ENCODE measurements around the gene CDH10.

Gene CDH10

GRCh38 chr5:24644761-24645160 is at the start of gene CDH10:
Gene CDH10, minus strand, starts transcription at chr5:24644978. Its CDS starts 51,488 bp downstream, at chr5:24593490.
- no peak within 1 kb of the TSS for H3K27ac ChIP-seq (ENCODE audit: low read depth, low read length)
- no peaks in the 10 kb centered on the region for H3K4me1 ChIP-seq (ENCODE audit: control insufficient read depth in 1 of 2, insufficient read depth in 2 of 2, low read length in 2 of 2)
- H3K9ac ChIP-seq (ENCODE audit: low read depth in 1 of 2, low read length in 2 of 2): no peak within 1 kb of the TSS
- no peak within 1 kb of the TSS for H3K4me3 ChIP-seq (ENCODE audit: low read depth in 1 of 2, low read length in 2 of 2)
- peaks cover 0 to 3% of the 10 kb centered on the region in 2 donors for H3K27me3 ChIP-seq (ENCODE audit: control insufficient read depth in 1 of 2, insufficient read depth in 2 of 2, low read length in 2 of 2)
- no peaks in the 10 kb centered on the region for H3K36me3 ChIP-seq (ENCODE audit: control insufficient read depth in 1 of 2, insufficient read depth in 2 of 2, low read length in 2 of 2)
- H3K9me3 ChIP-seq (ENCODE audit: control insufficient read depth in 1 of 2, low read length in 2 of 2): no peaks in the 10 kb centered on the region

- H3K27ac ChIP-seq (ENCODE audit: low read depth, low read length): no peak overlapping the region
- no peak overlapping the region for H3K9ac ChIP-seq (ENCODE audit: low read depth in 1 of 2, low read length in 2 of 2)
- peaks cover 4 to 5% of the 10 kb centered on the region in 2 donors for H3K9me3 ChIP-seq (ENCODE audit: control insufficient read depth in 1 of 2, low read length in 2 of 2)
- no peaks in the 10 kb centered on the region for H3K27me3 ChIP-seq (ENCODE audit: control insufficient read depth in 1 of 2, insufficient read depth in 2 of 2, low read length in 2 of 2)
- H3K4me3 ChIP-seq (ENCODE audit: low read depth in 1 of 2, low read length in 2 of 2): no peak overlapping the region
- no peaks in the 10 kb centered on the region for H3K4me1 ChIP-seq (ENCODE audit: control insufficient read depth in 1 of 2, insufficient read depth in 2 of 2, low read length in 2 of 2)
- no peaks in the 10 kb centered on the region for H3K36me3 ChIP-seq (ENCODE audit: control insufficient read depth in 1 of 2, insufficient read depth in 2 of 2, low read length in 2 of 2)
These were observed 48.8 kb upstream of the CDH10 start for GRCh38 chr5:24693609-24694008.

- Histone ChIP-seq H3K9ac (ENCODE audit: low read depth in 1 of 2, low read length in 2 of 2) (no peak overlapping the region), H3K4me1 (ENCODE audit: control insufficient read depth in 1 of 2, insufficient read depth in 2 of 2, low read length in 2 of 2) (no peaks in the 10 kb centered on the region), H3K27me3 (ENCODE audit: control insufficient read depth in 1 of 2, insufficient read depth in 2 of 2, low read length in 2 of 2) (no peaks in the 10 kb centered on the region), H3K36me3 (ENCODE audit: control insufficient read depth in 1 of 2, insufficient read depth in 2 of 2, low read length in 2 of 2) (no peaks in the 10 kb centered on the region), H3K4me3 (ENCODE audit: low read depth in 1 of 2, low read length in 2 of 2) (no peak overlapping the region), H3K27ac (ENCODE audit: low read depth, low read length) (no peak overlapping the region), H3K9me3 (ENCODE audit: control insufficient read depth in 1 of 2, low read length in 2 of 2) (peaks cover 4 to 18% of the 10 kb centered on the region in 2 donors)
These were observed 46.3 kb upstream of the CDH10 start for GRCh38 chr5:24691074-24691473.

GRCh38 chr5:24681106-24681505 is 36.3 kb upstream of the CDH10 start:
- Histone ChIP-seq H3K9ac (ENCODE audit: low read depth in 1 of 2, low read length in 2 of 2) (no peak overlapping the region), H3K36me3 (ENCODE audit: control insufficient read depth in 1 of 2, insufficient read depth in 2 of 2, low read length in 2 of 2) (no peaks in the 10 kb centered on the region)

GRCh38 chr5:24668050-24668449 is 23.3 kb upstream of the CDH10 start:
- Histone ChIP-seq H3K27ac (ENCODE audit: low read depth, low read length) (no peak overlapping the region), H3K9me3 (ENCODE audit: control insufficient read depth in 1 of 2, low read length in 2 of 2) (peaks cover 0 to 10% of the 10 kb centered on the region in 2 donors), H3K27me3 (ENCODE audit: control insufficient read depth in 1 of 2, insufficient read depth in 2 of 2, low read length in 2 of 2) (no peaks in the 10 kb centered on the region), H3K36me3 (ENCODE audit: control insufficient read depth in 1 of 2, insufficient read depth in 2 of 2, low read length in 2 of 2) (no peaks in the 10 kb centered on the region), H3K9ac (ENCODE audit: low read depth in 1 of 2, low read length in 2 of 2) (no peak overlapping the region), H3K4me3 (ENCODE audit: low read depth in 1 of 2, low read length in 2 of 2) (no peak overlapping the region), H3K4me1 (ENCODE audit: control insufficient read depth in 1 of 2, insufficient read depth in 2 of 2, low read length in 2 of 2) (no peaks in the 10 kb centered on the region)

More at GRCh38 chr5:24681106-24681505, 36.3 kb upstream of the CDH10 start:
- Histone ChIP-seq H3K27ac (ENCODE audit: low read depth, low read length) (no peak overlapping the region), H3K9me3 (ENCODE audit: control insufficient read depth in 1 of 2, low read length in 2 of 2) (peaks cover 16 to 18% of the 10 kb centered on the region in 2 donors), H3K27me3 (ENCODE audit: control insufficient read depth in 1 of 2, insufficient read depth in 2 of 2, low read length in 2 of 2) (no peaks in the 10 kb centered on the region), H3K4me1 (ENCODE audit: control insufficient read depth in 1 of 2, insufficient read depth in 2 of 2, low read length in 2 of 2) (no peaks in the 10 kb centered on the region), H3K4me3 (ENCODE audit: low read depth in 1 of 2, low read length in 2 of 2) (no peak overlapping the region)

GRCh38 chr5:24649531-24649930 is 4.8 kb upstream of the CDH10 start:
- H3K36me3 ChIP-seq (ENCODE audit: control insufficient read depth in 1 of 2, insufficient read depth in 2 of 2, low read length in 2 of 2): no peaks in the 10 kb centered on the region
- no peaks in the 10 kb centered on the region for H3K9me3 ChIP-seq (ENCODE audit: control insufficient read depth in 1 of 2, low read length in 2 of 2)
- H3K9ac ChIP-seq (ENCODE audit: low read depth in 1 of 2, low read length in 2 of 2): no peak overlapping the region
- no peaks in the 10 kb centered on the region for H3K4me1 ChIP-seq (ENCODE audit: control insufficient read depth in 1 of 2, insufficient read depth in 2 of 2, low read length in 2 of 2)
- peaks cover 0 to 3% of the 10 kb centered on the region in 2 donors for H3K27me3 ChIP-seq (ENCODE audit: control insufficient read depth in 1 of 2, insufficient read depth in 2 of 2, low read length in 2 of 2)
- H3K27ac ChIP-seq (ENCODE audit: low read depth, low read length): no peak overlapping the region
- H3K4me3 ChIP-seq (ENCODE audit: low read depth in 1 of 2, low read length in 2 of 2): no peak overlapping the region

GRCh38 chr5:24646915-24647314 is 2.1 kb upstream of the CDH10 start:
- H3K4me1 ChIP-seq (ENCODE audit: control insufficient read depth in 1 of 2, insufficient read depth in 2 of 2, low read length in 2 of 2): no peaks in the 10 kb centered on the region
- H3K27me3 ChIP-seq (ENCODE audit: control insufficient read depth in 1 of 2, insufficient read depth in 2 of 2, low read length in 2 of 2): peaks cover 0 to 3% of the 10 kb centered on the region in 2 donors
- no peak overlapping the region for H3K9ac ChIP-seq (ENCODE audit: low read depth in 1 of 2, low read length in 2 of 2)
- H3K27ac ChIP-seq (ENCODE audit: low read depth, low read length): no peak overlapping the region
- no peaks in the 10 kb centered on the region for H3K36me3 ChIP-seq (ENCODE audit: control insufficient read depth in 1 of 2, insufficient read depth in 2 of 2, low read length in 2 of 2)
- no peaks in the 10 kb centered on the region for H3K9me3 ChIP-seq (ENCODE audit: control insufficient read depth in 1 of 2, low read length in 2 of 2)
- no peak overlapping the region for H3K4me3 ChIP-seq (ENCODE audit: low read depth in 1 of 2, low read length in 2 of 2)

GRCh38 chr5:24645483-24645882 is 705 bp upstream of the CDH10 start:
- Histone ChIP-seq H3K27me3 (ENCODE audit: control insufficient read depth in 1 of 2, insufficient read depth in 2 of 2, low read length in 2 of 2) (peaks cover 0 to 3% of the 10 kb centered on the region in 2 donors), H3K9me3 (ENCODE audit: control insufficient read depth in 1 of 2, low read length in 2 of 2) (no peaks in the 10 kb centered on the region), H3K9ac (ENCODE audit: low read depth in 1 of 2, low read length in 2 of 2) (no peak overlapping the region), H3K4me3 (ENCODE audit: low read depth in 1 of 2, low read length in 2 of 2) (no peak overlapping the region), H3K4me1 (ENCODE audit: control insufficient read depth in 1 of 2, insufficient read depth in 2 of 2, low read length in 2 of 2) (no peaks in the 10 kb centered on the region), H3K36me3 (ENCODE audit: control insufficient read depth in 1 of 2, insufficient read depth in 2 of 2, low read length in 2 of 2) (no peaks in the 10 kb centered on the region), H3K27ac (ENCODE audit: low read depth, low read length) (no peak overlapping the region)

GRCh38 chr5:24643880-24644279 is 898 bp downstream of the CDH10 start:
- H3K9me3 ChIP-seq (ENCODE audit: control insufficient read depth in 1 of 2, low read length in 2 of 2): no peaks in the 10 kb centered on the region
- H3K4me3 ChIP-seq (ENCODE audit: low read depth in 1 of 2, low read length in 2 of 2): no peak overlapping the region
- peaks cover 0 to 3% of the 10 kb centered on the region in 2 donors for H3K27me3 ChIP-seq (ENCODE audit: control insufficient read depth in 1 of 2, insufficient read depth in 2 of 2, low read length in 2 of 2)
- H3K27ac ChIP-seq (ENCODE audit: low read depth, low read length): no peak overlapping the region
- H3K9ac ChIP-seq (ENCODE audit: low read depth in 1 of 2, low read length in 2 of 2): no peak overlapping the region
- no peaks in the 10 kb centered on the region for H3K36me3 ChIP-seq (ENCODE audit: control insufficient read depth in 1 of 2, insufficient read depth in 2 of 2, low read length in 2 of 2)
- H3K4me1 ChIP-seq (ENCODE audit: control insufficient read depth in 1 of 2, insufficient read depth in 2 of 2, low read length in 2 of 2): no peaks in the 10 kb centered on the region

GRCh38 chr5:24643156-24643555 is 1.6 kb downstream of the CDH10 start:
- Histone ChIP-seq H3K27me3 (ENCODE audit: control insufficient read depth in 1 of 2, insufficient read depth in 2 of 2, low read length in 2 of 2) (peaks cover 0 to 3% of the 10 kb centered on the region in 2 donors), H3K27ac (ENCODE audit: low read depth, low read length) (no peak overlapping the region), H3K4me1 (ENCODE audit: control insufficient read depth in 1 of 2, insufficient read depth in 2 of 2, low read length in 2 of 2) (no peaks in the 10 kb centered on the region), H3K4me3 (ENCODE audit: low read depth in 1 of 2, low read length in 2 of 2) (no peak overlapping the region), H3K9ac (ENCODE audit: low read depth in 1 of 2, low read length in 2 of 2) (no peak overlapping the region), H3K36me3 (ENCODE audit: control insufficient read depth in 1 of 2, insufficient read depth in 2 of 2, low read length in 2 of 2) (no peaks in the 10 kb centered on the region), H3K9me3 (ENCODE audit: control insufficient read depth in 1 of 2, low read length in 2 of 2) (no peaks in the 10 kb centered on the region)

- no peak overlapping the region for H3K27ac ChIP-seq (ENCODE audit: low read depth, low read length)
- no peak overlapping the region for H3K4me3 ChIP-seq (ENCODE audit: low read depth in 1 of 2, low read length in 2 of 2)
- no peaks in the 10 kb centered on the region for H3K36me3 ChIP-seq (ENCODE audit: control insufficient read depth in 1 of 2, insufficient read depth in 2 of 2, low read length in 2 of 2)
- no peaks in the 10 kb centered on the region for H3K9me3 ChIP-seq (ENCODE audit: control insufficient read depth in 1 of 2, low read length in 2 of 2)
- no peak overlapping the region for H3K9ac ChIP-seq (ENCODE audit: low read depth in 1 of 2, low read length in 2 of 2)
- H3K27me3 ChIP-seq (ENCODE audit: control insufficient read depth in 1 of 2, insufficient read depth in 2 of 2, low read length in 2 of 2): peaks cover 0 to 3% of the 10 kb centered on the region in 2 donors
- no peaks in the 10 kb centered on the region for H3K4me1 ChIP-seq (ENCODE audit: control insufficient read depth in 1 of 2, insufficient read depth in 2 of 2, low read length in 2 of 2)
These were observed 2.8 kb downstream of the CDH10 start for GRCh38 chr5:24642022-24642421.
